ENCODE data around the gene DRC1.

DRC1 gene

DNA sequence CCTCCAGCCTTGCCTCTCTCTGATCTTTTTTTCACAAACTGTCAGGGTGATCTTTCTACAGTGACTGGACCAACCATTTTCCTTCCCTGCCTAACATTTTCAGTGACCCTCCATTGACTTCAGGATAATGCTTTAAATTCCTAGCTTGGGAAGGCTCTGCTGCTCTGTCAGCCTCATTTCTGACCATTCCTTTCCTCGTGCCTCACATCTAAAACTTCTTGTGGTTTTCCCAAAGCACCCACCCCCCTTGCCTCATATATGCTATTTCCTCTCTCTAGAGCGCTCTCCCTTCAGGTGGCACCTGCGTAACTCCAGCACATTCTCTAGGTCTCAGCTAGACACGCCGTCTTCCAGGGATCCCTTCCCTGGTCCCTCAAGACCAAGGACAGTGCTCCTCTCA lies 37.2 kb downstream of the DRC1 start:
- no peak overlapping the region for H3K4me3 ChIP-seq (ENCODE audit: low read length)
- TF ChIP-seq, protein P1, sequence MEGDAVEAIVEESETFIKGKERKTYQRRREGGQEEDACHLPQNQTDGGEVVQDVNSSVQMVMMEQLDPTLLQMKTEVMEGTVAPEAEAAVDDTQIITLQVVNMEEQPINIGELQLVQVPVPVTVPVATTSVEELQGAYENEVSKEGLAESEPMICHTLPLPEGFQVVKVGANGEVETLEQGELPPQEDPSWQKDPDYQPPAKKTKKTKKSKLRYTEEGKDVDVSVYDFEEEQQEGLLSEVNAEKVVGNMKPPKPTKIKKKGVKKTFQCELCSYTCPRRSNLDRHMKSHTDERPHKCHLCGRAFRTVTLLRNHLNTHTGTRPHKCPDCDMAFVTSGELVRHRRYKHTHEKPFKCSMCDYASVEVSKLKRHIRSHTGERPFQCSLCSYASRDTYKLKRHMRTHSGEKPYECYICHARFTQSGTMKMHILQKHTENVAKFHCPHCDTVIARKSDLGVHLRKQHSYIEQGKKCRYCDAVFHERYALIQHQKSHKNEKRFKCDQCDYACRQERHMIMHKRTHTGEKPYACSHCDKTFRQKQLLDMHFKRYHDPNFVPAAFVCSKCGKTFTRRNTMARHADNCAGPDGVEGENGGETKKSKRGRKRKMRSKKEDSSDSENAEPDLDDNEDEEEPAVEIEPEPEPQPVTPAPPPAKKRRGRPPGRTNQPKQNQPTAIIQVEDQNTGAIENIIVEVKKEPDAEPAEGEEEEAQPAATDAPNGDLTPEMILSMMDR (IDR thresholded peaks at IDR 0.05; ENCODE audit: low read depth, low read length, poor library complexity, severe bottlenecking): no peak
- TF ChIP-seq EZH2phosphoT487 (IDR thresholded peaks at IDR 0.05; ENCODE audit: borderline replicate concordance, low read length): no peak
- H3K27ac ChIP-seq (ENCODE audit: low read depth, low read length): no peak overlapping the region
- H3K79me2 ChIP-seq (ENCODE audit: control insufficient read depth, low read length): no peaks in the 10 kb centered on the region
- H3F3A ChIP-seq (ENCODE audit: control insufficient read depth, insufficient read depth): no peaks in the 10 kb centered on the region
- no peak overlapping the region for H3K4me2 ChIP-seq (ENCODE audit: low read length)
- H3K4me1 ChIP-seq (ENCODE audit: control insufficient read depth, low read length): no peaks in the 10 kb centered on the region
- no peaks in the 10 kb centered on the region for H4K20me1 ChIP-seq (ENCODE audit: control insufficient read depth, insufficient read depth, low read depth, low read length)
- no peaks in the 10 kb centered on the region for H3K9me2 ChIP-seq (replicated peaks; ENCODE audit: control insufficient read depth, low read length)
- no peaks in the 10 kb centered on the region for H3K9me3 ChIP-seq (ENCODE audit: control insufficient read depth, insufficient read depth, low read length)
- no peaks in the 10 kb centered on the region for H3K36me3 ChIP-seq (ENCODE audit: control insufficient read depth, low read length)
- H3K27me3 ChIP-seq (ENCODE audit: control insufficient read depth, low read length): peaks cover 5% of the 10 kb centered on the region

DNA sequence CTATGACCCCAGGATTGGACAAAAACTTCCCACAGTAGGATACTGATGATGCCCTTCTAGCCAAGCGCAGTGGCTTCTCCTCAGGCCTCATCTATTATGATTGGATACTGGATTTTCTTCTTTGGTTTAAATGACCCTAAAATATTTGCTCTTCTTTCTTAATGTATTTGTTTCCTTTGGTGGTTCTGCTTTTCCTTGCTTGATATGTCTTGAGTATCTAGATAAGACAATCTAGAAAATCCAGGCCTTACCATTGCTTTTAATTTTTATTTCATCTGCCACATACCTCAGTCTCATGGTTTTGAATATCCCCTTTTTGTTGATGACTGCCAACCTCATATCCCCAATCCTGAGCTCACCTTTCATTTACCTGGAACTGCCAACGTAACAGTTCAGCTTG lies 40.6 kb downstream of the DRC1 start:
- Histone ChIP-seq H3K27me3 (ENCODE audit: control insufficient read depth, low read length) (peaks cover 3% of the 10 kb centered on the region; the same call in 1 of the 2 replicates), H3K27ac (ENCODE audit: low read depth, low read length) (no peak overlapping the region), H3K9me2 (replicated peaks; ENCODE audit: control insufficient read depth, low read length) (no peaks in the 10 kb centered on the region), H3F3A (ENCODE audit: control insufficient read depth, insufficient read depth) (no peaks in the 10 kb centered on the region), H3K9me3 (ENCODE audit: control insufficient read depth, insufficient read depth, low read length) (no peaks in the 10 kb centered on the region), H3K4me1 (ENCODE audit: control insufficient read depth, low read length) (no peaks in the 10 kb centered on the region), H3K4me2 (ENCODE audit: low read length) (no peak overlapping the region), H3K36me3 (ENCODE audit: control insufficient read depth, low read length) (no peaks in the 10 kb centered on the region), H4K20me1 (ENCODE audit: control insufficient read depth, insufficient read depth, low read depth, low read length) (no peaks in the 10 kb centered on the region), H3K79me2 (ENCODE audit: control insufficient read depth, low read length) (no peaks in the 10 kb centered on the region), H3K4me3 (ENCODE audit: low read length) (no peak overlapping the region)
- TF ChIP-seq, protein P1 (IDR thresholded peaks at IDR 0.05; ENCODE audit: low read depth, low read length, poor library complexity, severe bottlenecking): no peak
- TF ChIP-seq EZH2phosphoT487 (IDR thresholded peaks at IDR 0.05; ENCODE audit: borderline replicate concordance, low read length): no peak

DNA sequence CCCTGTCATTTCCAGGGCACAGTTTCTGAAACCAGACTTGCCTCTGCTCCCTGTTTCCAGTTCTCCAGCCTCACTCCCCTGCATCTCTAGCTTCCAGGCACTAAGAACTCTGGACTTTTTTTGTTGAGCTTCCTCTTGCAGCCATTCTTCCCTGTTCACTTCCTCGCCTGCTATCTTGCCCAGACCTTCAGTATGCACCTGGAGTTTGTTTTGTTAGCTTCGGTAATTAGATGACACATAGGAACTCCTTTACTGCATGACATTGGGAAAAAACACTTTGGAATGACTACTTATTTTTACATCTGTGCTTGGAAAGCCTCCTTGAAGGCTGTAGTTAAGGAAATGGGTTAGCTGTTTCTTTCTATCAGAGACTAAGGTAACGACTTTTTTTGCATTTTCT lies 41.0 kb downstream of the DRC1 start:
- Histone ChIP-seq H3K27me3 (ENCODE audit: control insufficient read depth, low read length) (peaks cover 3% of the 10 kb centered on the region; the same call in 1 of the 2 replicates), H3F3A (ENCODE audit: control insufficient read depth, insufficient read depth) (no peaks in the 10 kb centered on the region), H3K9me3 (ENCODE audit: control insufficient read depth, insufficient read depth, low read length) (no peaks in the 10 kb centered on the region), H3K4me1 (ENCODE audit: control insufficient read depth, low read length) (no peaks in the 10 kb centered on the region), H3K4me2 (ENCODE audit: low read length) (no peak overlapping the region), H3K36me3 (ENCODE audit: control insufficient read depth, low read length) (no peaks in the 10 kb centered on the region), H3K4me3 (ENCODE audit: low read length) (no peak overlapping the region), H3K27ac (ENCODE audit: low read depth, low read length) (no peak overlapping the region), H3K9me2 (replicated peaks; ENCODE audit: control insufficient read depth, low read length) (no peaks in the 10 kb centered on the region), H3K79me2 (ENCODE audit: control insufficient read depth, low read length) (no peaks in the 10 kb centered on the region), H4K20me1 (ENCODE audit: control insufficient read depth, insufficient read depth, low read depth, low read length) (no peaks in the 10 kb centered on the region)
- TF ChIP-seq EZH2phosphoT487 (IDR thresholded peaks at IDR 0.05; ENCODE audit: borderline replicate concordance, low read length): no peak

DNA sequence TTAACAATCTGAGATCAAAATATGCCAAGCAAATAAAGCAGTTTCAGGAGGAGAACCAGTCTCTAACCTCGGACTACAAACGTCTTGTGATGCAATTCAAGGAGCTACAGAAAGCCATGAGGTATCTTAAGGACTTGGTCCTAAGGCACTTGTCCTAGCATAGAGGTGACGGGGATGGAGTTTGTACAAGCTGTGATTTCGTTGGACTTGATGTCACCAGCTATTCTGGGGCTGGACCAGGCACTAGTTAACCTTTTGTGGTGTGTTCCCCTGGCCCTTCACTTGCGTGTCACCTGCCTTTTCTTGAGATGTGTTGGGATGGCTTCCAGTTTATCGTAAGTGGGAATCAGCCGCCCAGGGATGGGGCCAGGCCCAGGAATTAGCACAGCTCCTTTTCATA lies 42.5 kb downstream of the DRC1 start:
- Histone ChIP-seq H3K4me3 (ENCODE audit: low read length) (no peak overlapping the region), H3K4me1 (ENCODE audit: control insufficient read depth, low read length) (no peaks in the 10 kb centered on the region), H3K9me3 (ENCODE audit: control insufficient read depth, insufficient read depth, low read length) (no peaks in the 10 kb centered on the region), H3K9me2 (replicated peaks; ENCODE audit: control insufficient read depth, low read length) (no peaks in the 10 kb centered on the region), H3K36me3 (ENCODE audit: control insufficient read depth, low read length) (no peaks in the 10 kb centered on the region), H3K4me2 (ENCODE audit: low read length) (no peak overlapping the region), H3K27ac (ENCODE audit: low read depth, low read length) (no peak overlapping the region), H3K79me2 (ENCODE audit: control insufficient read depth, low read length) (no peaks in the 10 kb centered on the region), H4K20me1 (ENCODE audit: control insufficient read depth, insufficient read depth, low read depth, low read length) (no peaks in the 10 kb centered on the region), H3F3A (ENCODE audit: control insufficient read depth, insufficient read depth) (no peaks in the 10 kb centered on the region), H3K27me3 (ENCODE audit: control insufficient read depth, low read length) (no peaks in the 10 kb centered on the region)
- TF ChIP-seq, protein P1 (IDR thresholded peaks at IDR 0.05; ENCODE audit: low read depth, low read length, poor library complexity, severe bottlenecking): no peak
- TF ChIP-seq EZH2phosphoT487 (IDR thresholded peaks at IDR 0.05; ENCODE audit: borderline replicate concordance, low read length): no peak

All from DOHH2 (cell line).